Measurements from ENCODE around the gene TMCC1.

DNA sequence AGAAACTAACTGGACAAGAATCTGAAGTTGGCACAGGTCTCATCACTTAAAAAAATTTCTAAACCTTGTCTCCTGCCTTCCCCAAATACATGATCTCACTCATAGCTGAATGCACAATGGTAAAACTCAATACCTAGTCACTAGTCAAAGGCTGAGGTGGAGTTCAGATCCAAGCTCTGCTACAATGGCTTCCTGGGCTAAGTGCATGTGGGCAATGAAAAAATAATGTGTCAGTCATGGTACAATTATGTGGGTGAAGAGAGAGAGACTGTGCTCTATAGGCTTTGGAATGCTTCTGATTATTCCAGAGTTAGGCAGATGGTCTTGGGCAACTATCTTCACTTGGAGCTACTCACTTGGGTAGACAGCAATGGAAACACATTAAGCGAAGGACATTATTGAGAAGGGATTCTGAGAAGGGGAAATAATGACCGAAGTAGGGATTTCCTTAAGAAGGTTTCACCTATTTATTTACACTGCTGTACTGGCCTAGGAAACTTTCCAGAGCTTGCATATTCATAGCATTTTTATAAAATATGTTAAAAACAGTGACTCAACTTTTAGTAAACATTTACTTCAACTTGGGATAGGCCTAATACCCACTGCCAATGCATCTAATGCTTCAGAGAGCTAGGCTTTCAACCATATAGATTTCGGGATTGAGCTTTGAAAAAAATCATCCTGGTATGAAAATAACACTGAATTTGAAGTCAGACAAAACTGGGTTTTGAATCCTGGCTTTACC, 228.3 kb downstream of the TMCC1 start:
- TF ChIP-seq GATA3 (IDR thresholded peaks at IDR 0.05; ENCODE audit: low read depth, low read length), result no peak
- TF ChIP-seq GATA2 (IDR thresholded peaks at IDR 0.05; ENCODE audit: low read depth, low read length), result no peak

Data from SH-SY5Y (cell line).